DMS79 (cell line): Measurements from ENCODE around the gene RUSC2.
"Not testable (repeated sequence)": the region's sequence is repeated elsewhere in the genome, so short reads cannot be mapped to it uniquely, and the experiment has no call there.

ENCODE experiments used
- DNase-seq: peaks from one replicate; lab custom pipeline; 2025; lab: John Stamatoyannopoulos, UW

Gene RUSC2

DNA sequence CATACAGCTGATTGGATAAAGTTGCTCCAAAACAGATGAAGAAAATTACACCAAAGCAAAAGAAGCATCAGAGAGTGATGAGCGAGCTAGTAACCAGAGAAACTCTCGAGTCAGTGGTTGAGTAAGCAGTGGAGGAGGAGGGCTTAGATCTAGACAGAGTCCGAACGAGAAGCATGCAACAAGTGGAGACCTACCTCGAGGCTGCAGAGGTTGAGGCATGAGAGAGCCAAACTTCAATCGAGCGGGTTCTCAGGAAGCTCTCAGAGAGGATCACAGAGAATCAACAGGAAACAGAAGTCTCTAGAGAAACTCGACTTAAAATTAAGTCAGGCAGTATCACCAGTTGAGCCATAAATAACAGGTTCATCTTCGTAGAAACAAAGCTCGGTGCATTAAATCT, 6.1 kb downstream of the RUSC2 start:
- no peak for DNase-seq

DNA sequence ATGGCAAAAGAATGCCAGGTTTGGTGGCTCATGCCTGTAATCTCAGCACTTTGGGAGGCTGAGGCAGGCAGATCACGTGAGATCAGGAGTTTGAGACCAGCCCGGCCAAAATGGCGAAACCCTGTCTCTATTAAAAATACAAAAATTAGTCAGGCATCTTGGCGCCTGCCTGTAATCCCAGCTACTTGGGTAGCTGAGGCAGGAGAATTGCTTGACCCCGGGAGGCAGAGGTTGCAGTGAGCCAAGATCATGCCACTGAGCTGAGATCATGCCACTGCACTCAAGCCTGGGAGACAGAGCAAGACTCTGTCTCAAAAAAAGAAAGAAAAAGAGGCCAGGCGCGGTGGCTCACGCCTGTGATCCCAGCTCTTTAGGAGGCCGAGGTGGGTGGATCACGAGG, 8.3 kb downstream of the RUSC2 start:
- DNase-seq, result not testable (repeated sequence)

DNA sequence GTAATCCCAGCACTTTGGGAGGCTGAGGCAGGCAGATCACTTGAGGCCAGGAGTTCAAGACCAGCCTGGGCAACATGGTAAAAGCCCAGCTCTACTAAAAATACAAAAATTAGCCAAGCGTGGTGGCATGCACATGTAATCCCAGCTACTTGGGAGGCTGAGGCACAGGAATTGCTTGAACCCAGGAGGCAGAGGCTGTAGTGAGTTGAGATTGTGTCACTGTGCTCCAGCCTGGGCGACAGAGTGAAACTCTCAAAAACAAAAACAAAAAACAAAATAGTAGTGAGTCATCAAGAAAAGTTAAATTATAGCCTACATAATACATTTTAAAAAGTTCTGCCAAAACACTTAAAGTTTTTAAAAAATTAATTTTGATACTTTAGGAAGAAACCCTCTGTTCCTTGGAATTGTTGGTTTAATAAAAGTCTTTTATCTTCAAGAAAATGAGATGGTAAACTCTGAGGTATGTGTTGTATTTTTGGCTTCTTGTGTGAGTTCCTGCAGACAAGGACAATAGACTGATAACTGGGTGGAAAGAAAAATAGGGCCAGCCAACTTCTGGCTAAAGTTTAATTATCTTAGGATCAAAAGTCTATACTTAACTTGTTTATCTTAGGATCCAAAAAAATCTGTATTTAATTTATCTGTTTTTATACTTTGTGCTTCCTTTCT, 9.3 kb downstream of the RUSC2 start:
- DNase-seq, result no peak

DNA sequence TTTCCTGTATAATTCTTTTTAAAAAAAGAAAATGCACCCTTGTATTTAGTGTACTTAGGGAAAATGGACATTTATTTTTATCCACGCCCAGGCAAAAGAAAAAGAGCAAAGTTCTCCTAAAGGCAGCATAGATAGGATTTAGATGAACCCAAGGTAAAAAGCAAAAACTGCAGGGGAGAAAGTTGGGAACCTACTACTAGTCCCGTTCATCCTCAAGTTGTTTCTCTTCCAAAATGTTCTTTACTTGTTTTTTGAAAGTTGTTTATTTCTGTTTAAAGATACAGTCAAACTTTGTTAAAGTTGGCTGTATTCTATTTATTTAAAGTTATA, 9.8 kb downstream of the RUSC2 start:
- no peak for DNase-seq

DNA sequence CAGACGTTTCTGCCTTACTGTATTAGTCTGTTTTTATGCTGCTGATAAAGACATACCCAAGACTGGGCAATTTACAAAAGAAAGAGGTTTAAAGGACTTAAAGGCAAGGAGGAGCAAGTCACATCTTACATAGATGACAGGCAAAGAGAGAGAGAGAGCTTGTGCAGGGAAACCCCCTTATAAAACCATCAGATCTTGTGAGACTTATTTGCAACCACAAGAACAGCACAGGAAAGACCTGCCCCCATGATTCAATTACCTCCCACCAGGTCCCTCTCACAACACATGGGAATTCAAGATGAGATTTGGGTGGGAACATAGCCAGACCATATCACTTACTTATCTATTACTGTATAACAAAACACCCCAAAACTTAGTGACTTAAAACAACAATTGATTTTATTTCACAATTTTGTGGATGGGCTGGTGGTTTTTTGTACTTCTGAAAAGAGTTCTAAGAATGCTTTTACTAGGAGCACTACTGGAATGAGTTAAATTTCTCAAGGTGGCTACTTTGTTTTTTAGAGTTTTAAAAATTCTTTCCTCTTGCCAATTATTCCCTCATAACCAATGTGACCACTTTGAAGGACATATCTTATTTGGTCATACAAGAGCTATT, 10.3 kb downstream of the RUSC2 start:
- DNase-seq, result no peak

DNA sequence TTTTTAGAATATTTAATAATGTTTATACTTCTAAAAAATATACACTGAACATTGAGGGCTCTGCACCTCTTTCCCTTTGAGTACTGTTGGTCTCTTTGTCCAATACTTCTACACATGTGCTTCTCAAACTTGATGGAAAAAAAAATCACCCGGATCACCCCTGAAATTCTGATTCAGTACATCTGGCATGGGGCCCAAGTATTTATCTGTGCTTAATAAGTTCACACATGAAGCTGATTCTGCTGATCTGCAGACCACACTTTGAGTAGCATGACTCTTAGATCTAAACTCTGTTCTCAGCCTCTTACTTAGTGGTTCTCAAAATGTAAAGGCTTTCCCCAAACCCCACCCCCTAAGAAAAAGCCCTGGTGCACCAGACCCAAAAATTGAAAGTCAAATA, 12.0 kb downstream of the RUSC2 start:
- DNase-seq, result no peak

DNA sequence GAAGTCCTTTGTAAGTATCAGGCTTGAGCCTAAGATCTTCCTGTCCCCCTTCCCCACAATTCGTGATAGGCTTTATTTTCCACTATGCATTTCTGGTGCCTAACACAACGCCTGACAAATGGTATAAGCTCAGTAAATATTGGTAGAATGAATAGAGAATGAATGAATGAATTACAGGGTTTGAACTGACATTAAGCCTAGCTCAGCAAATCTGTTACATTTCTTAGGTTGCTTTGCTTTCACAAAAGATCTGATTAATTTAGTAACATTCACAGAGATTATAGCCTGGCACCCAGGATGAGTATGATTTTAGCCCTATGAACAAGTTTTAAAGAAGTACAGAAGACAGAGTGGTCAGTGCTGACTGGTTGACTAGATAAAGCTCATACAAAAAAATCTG, 16.4 kb downstream of the RUSC2 start:
- no peak for DNase-seq

DNA sequence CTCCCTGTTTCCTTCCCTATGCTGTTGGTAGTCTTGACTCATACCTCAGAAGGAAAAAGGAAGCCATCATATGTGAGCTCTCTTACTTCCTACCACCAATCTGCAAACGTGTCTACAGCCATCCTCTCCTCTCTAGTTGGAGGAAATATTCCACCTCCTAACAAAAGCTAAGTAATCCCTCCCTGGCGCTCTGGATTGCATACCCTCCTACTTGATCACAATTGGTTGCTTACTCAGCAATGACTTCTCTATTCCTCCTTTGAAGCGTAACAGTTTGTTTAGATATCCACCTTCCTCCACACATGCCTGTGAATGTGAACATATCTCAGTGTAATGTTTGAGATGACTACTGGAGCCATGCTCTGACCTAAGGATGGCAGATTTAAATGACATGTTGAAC, 18.2 kb downstream of the RUSC2 start:
- DNase-seq, result no peak

DNA sequence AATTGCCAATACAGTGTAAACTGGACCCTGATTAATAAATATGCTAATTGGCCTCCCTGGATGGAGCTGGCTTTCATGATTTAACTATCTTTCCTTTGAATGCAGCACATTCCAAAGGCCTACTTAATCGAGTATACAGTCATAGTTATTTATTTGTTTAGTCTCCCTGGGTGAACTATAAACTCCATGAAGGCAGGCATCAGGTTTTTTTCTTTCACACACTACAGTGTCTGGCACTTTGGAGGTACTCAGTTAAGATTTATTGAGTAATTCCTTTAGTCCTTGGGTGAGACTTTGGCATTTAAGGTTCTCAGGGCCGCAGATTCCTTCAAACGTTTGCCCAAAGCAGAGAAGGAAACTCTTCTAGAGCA, 20.5 kb downstream of the RUSC2 start:
- no peak for DNase-seq

DNA sequence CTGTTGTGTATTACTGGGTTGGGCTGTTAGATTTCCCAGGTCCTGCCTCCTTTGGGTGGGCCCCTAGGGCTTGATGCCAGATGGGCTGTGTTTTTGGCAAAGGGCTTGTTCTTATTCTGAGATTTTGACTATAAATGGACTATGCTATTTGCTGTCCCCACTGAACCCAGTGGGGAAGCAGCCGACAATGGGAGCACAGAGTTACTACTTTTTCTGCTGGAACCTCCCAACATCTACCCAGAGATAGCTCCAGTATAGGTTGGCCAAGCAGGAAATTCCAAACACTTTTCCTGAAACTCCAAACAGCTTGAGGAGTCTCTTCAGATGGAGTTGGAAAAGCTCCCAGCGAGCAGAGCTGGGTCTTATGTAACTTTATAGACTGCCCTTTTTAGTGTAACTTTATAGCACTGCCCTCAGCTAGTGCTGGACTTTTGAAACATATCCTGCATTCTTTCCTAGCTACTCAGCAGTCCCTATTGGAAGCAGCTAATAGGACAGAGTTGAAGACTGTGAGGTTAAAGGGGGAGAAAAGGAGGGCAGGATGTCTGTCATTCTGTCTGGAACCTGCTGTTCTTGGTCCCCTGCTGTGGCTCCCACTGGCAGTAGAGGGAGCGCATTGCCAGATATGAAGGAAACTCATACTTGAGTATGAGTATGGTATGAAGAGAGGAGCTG, 21.0 kb downstream of the RUSC2 start:
- no peak for DNase-seq

DNA sequence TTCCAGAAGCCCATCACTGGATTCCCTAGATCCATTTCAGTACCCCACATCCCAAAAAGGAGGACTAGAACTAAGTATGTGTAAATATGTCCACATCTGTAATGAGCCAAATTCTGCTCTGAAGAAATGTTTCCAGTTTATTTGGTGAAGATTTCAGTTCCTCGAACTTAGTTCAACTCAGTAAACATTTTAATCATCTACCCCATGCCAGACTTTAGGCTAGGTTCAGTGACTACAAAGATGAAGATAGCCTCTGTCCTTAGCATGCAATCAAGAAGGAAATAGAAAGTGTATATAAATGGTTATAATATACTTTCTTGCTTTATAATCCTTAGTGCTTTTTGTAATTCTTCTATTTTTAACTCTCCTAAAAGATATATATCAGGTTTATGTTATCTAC, 21.5 kb downstream of the RUSC2 start:
- DNase-seq, result no peak

DNA sequence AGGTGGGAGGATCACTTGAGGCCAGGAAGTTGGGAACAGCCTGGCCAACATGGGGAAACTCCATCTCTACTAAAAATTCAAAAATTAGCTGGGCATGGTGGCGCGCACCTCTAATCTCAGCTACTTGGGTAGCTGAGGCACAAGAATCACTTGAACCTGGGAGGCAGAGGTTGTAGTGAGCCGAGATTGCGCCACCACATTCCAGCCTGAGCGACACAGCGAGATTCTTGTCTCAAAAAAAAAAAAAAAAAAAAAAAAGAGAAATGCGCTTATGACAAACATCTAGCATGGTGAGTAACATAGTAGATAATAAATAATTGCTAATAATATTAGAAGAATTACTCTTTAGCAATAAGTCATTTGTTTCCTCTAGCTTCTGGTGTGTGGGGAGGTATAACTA, 25.9 kb downstream of the RUSC2 start:
- no peak for DNase-seq

DNA sequence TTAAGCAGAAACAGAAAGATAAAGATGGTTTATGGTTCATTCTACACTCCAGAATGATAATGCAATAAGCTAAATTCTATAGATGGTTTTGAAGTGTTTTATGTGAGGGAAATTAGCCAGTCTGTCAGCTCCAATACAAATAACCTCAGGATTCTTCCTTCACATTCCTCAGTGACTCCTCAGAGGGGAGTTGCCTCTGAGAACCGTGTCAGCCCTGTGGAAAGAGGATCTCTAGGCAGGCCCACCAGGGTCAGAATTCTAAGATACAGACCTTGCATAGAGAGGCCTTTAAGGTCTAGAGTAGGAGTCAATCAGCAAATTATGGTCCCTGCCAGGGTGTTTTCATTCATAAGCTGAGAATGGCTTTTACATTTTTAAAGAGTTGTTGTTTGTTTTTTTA, 26.6 kb downstream of the RUSC2 start:
- DNase-seq, result no peak

DNA sequence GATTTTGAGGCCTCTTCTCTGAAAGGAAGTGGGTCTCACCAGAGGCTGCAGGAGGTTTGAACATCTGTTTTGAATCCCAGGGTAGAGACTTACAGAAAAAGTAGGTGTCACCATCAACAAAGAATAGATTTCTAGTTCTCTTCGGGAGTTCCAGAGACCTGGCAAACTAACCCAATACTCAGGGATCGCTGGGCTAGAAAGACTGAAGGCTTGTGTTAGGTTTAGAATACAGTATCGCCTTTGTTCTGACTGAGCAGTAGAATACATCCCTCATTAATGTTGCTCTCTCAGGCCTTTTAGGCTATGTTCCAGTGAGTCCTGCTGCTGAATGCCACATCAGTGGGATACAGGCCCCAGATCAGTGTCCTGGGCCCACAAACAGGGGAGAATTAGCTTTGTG, 27.2 kb downstream of the RUSC2 start:
- no peak for DNase-seq

DNA sequence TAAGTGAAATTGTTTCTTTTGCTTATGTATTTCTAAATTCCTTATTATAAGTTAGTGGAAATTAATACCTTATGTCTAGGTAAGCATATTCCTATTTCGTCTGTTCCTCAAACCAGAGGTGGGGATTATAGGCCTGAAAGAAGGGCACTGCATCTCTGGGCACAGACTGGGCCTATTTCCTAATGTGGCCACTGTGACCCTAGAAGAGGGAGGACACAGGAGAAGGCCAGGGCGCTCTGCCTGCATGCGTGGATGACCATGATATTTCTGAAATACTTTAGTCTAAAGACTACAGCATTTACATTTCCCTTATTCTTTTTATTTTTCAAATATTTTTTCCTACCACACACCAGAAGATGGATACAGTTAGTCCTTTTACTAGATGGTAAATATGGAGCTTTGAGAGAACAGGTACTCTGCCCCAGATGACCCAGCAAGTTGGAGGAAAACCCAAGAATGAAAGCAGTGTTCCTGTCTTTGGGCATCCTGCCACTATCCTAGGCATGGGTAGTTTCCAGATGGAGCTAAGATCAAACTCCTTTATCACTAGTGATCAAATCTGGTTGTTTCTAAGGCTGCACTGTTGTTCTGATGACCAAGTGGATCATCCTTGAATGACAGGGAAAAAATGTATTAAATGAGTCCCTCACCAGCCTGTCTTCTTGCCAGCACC, 27.8 kb downstream of the RUSC2 start:
- DNase-seq, result no peak

DNA sequence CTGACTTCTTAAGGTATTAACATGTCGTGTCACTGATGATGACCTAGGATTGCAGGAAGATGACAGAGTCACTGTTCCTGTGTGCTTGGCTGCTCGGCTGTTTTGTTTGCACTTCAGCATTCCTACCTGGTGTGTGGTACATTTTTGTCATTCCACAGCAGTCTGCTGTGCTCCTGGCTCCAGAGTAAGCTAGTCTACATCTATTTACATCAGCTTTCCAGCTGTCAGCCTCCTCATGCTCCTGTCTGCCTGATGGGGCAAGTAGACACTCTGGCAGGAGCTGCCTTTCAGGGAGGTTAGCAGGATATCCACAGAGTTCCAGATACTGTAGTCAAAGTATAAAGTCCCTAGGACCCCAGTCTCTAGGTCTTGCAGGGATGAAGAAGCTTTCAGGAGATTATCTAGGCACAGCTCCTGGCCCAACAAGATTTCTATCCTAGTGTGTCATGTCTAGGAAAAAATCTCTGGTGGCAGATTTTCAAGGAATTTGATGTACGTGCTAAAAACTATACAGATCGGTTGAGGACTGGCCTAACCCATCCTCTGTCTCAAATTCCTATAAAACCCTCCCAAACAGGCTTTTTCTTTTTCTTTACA, 28.4 kb downstream of the RUSC2 start:
- no peak for DNase-seq

DNA sequence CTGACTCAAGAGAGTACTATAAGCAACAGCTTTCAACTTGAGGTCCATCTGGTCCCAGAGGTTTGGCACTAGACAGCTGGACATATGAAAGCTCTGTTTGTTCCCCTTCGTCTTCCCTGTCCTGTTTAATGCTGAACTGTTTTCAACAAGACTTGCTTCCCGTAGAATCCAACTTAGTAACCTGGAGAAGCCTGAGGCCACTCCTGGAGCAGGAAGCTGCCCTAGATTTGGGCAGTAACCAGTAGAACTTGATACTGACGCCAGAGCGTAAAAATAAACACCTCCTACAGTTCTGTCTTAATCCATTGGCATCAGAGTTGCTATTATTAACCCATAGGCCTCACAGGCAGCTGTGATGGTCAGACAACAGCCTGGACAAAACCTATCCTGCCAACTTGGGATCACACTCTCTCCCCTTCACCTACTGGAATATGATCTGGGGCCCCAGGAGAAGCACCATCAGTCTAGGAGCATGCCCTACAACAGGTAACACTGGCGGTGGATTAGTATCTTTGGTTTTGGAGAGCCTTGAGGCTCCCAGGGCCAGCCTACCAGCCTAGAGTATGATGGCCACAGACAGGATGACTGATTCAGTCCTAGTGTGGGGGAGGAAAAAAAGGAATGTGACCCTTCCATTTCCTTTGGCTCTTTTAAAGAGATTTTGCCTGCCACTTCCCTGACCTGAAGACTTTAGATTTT, 29.2 kb downstream of the RUSC2 start:
- no peak for DNase-seq

DNA sequence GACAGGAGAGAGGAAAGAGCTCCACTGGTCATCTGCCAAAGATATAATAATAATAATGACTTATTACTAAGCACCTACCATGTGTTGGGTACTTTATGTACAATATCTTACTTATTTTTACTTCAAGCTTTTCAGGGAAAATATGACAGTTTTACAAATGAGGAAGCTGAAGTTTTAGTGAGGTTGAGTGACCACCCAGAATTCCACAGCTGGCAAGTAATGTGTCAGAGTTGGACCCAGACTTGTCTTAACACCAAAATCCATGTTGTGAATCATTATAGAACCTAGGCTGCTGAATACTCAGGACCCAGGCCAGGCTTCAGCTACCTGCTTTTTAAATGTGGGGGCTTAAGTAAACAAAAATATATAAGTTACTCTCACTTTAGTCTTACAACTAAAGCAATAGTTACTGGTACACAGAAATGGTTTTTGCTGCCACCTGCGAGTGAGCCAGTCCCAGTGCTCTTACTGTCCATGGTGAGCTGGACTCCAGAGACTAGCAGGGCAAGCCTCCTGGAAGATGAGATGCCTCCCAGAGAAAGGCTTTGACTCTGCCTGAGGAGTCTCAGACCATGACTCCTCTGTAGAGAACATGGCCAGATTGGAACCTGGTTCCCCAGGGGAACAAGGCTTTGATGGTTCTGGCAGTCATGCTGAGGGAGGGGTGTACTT, 29.9 kb downstream of the RUSC2 start:
- no peak for DNase-seq

DNA sequence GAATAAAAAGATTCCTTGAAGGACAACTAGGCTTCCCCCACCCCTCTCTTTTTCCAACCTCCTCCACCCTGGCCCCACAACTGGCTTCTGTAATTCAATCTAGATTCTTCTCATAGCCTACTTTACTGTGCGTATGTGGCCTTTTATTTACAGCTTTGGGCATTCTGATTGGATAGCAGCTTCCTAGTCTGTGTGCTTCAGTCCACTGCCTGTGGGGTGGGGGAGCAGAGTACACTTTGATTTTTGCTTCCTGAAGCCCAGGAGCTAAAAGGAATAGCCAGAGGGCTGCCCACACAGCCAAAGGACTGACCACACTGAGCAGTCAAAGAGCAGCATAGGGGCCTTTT, 30.4 kb downstream of the RUSC2 start:
- DNase-seq, result no peak

DNA sequence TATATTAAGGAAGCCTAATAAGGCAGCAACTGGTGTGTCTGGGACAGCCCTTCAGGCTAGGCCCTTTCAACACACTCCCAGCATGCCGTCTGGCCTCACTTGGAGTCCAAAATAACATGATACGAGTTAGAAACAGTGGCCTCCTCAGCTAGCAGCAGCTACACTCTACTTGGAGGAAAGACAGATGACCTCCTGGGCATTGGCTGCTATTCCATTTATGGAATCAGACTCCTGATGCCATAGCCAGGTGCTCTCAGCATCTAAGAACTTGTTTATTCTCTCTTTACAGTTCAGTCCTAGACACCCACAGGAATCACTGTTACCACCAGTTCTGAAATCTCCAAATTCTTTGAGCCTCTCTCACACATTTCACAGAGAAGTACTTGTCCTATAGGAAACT, 31.8 kb downstream of the RUSC2 start:
- DNase-seq, result no peak

DNA sequence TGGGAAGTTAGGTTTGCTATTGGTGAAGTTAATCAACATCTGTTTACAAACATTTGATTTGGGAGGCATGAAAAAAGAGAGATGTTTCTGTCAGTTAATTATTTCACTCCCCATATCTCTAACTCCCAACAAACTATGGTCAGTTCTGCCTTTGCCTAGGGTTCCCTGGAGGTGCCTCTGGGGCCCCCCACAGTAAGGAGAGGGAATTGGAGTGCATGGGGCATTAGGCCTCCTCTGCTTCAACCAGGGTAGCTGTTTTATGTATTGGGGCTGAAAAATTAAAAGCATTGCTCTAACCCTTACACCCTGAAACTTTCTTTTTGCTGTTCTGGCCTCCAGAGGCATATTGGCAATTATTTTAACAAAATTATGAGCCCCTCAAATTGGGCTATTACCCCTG, 32.3 kb downstream of the RUSC2 start:
- DNase-seq, result no peak

DNA sequence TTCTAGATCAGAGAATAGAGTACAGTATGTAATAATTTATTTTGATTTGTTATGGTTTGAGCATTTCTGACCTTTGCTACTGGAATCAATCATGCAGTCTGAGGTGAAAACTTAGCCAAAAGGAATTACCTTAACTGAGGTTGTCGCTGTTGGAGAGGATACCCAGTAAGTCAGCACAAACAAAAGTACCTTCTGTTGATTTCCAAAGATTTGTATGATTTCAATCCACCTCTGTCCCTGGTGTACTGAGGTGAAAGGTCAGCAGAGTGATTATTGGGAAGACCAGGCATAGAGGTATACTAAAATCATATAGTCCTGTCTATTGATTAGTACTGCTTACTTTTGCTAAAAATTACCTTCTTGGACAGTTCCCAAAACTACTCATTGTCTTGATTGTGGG, 32.8 kb downstream of the RUSC2 start:
- DNase-seq, result no peak
